Stimulated activated CD4-positive, alpha-beta T cell treated with anti-CD3 and anti-CD28 coated beads, Interleukin-4, amount 100 ng/mL, for 48 hours (primary cell): ENCODE results near the gene FHIP1A.

ENCODE experiments used
- DNase-seq, 2 donors: peaks; one replicate each; pipeline ENCODE4 v3.0.0-alpha.2; 2020; ENCODE audit warnings: low read depth in 2 of 2

The FHIP1A gene

GRCh38 chr4:151458148-151458547 is 49.2 kb downstream of the FHIP1A start:
- no peak for DNase-seq
